Lung (tissue), 16 donors: Measurements from ENCODE around the gene AUNIP. TPM values are rescaled to one million over a fixed set of nuclear protein-coding genes. Genes with fewer than 3 reads are reported as not detected.

ENCODE experiments used
- ATAC-seq: fragments of 200-7000 bp; cut with Tn5 transposase; one replicate; pipeline ENCODE4 v1.9.1; 2020; ENCODE audit warnings: moderate number of reproducible peaks; ENCODE audit not compliant: insufficient read depth, low FRiP score
- DNase-seq, 3 donors: peaks; one replicate each; pipeline ENCODE4 v3.0.0-alpha.2; 2013 to 2017
- H3K27ac ChIP-seq, 2 donors: one replicate each; pipeline ENCODE4 v1.5.1; 2013; ENCODE audit warnings: mild to moderate bottlenecking in 2 of 2, moderate library complexity in 2 of 2, control low read depth in 1 of 2, inconsistent platforms in 1 of 2, low read depth in 1 of 2, low read length in 1 of 2
- H3K27me3 ChIP-seq, 3 donors: one replicate each; pipeline ENCODE4 v1.5.1; 2013; ENCODE audit warnings: low read length in 2 of 3; ENCODE audit not compliant: control insufficient read depth in 3 of 3, insufficient read depth in 3 of 3
- H3K36me3 ChIP-seq, 4 donors: one replicate each; pipeline ENCODE4 v1.5.1; 2013; ENCODE audit warnings: low read length in 4 of 4, mild to moderate bottlenecking in 1 of 4, moderate library complexity in 1 of 4; ENCODE audit not compliant: control insufficient read depth in 4 of 4, insufficient read depth in 4 of 4
- H3K4me1 ChIP-seq, 5 donors: one replicate each; pipeline ENCODE4 v1.5.1; 2013; ENCODE audit warnings: low read length in 5 of 5, mild to moderate bottlenecking in 2 of 5, moderate library complexity in 1 of 5; ENCODE audit not compliant: control insufficient read depth in 5 of 5, insufficient read depth in 5 of 5
- H3K4me3 ChIP-seq: one replicate; pipeline ENCODE4 v1.5.1; 2013; ENCODE audit warnings: mild to moderate bottlenecking, control low read depth, moderate library complexity
- H3K9ac ChIP-seq, 2 donors: one replicate each; pipeline ENCODE4 v1.5.1; 2013; ENCODE audit warnings: low read length in 2 of 2, control low read depth in 1 of 2; ENCODE audit not compliant: insufficient read depth in 1 of 2
- H3K9me3 ChIP-seq, 4 donors: one replicate each; pipeline ENCODE4 v1.5.1; 2013; ENCODE audit warnings: low read length in 3 of 4, mild to moderate bottlenecking in 1 of 4, moderate library complexity in 1 of 4; ENCODE audit not compliant: control insufficient read depth in 4 of 4, insufficient read depth in 3 of 4
- WGBS, 2 donors: extraction: QIAGEN DNeasy Blood & Tissue Kit; methylation state at CpG; one replicate each; pipeline ENCODE4 v1.1.7; 2013; 5-methylcytosine and 5-hydroxymethylcytosine counted together
- long read RNA-seq, 5 donors: transcript quantifications; one replicate each; lab custom pipeline, GENCODE V29; 2026
- polyA plus RNA-seq, 2 donors: library from polyadenylated mRNA; stranded (reverse); fragments of 200-250 nt; gene quantifications; one replicate each; pipeline ENCODE4 v1.2.1, GENCODE V29; 2013
- total RNA-seq, 2 donors: library from RNA; depleted of rRNA in 1 of 2; stranded (reverse); fragments of >200 nt in 1 of 2; gene quantifications; one replicate each; pipeline ENCODE4 v1.2.1, GENCODE V29; 2014 to 2021
- TF ChIP-seq, protein P1 (sequence below): IDR thresholded peaks from 2 replicates; pipeline ENCODE4 v1.5.1; 2012; ENCODE audit warnings: mild to moderate bottlenecking; ENCODE audit errors: control extremely low read depth, extremely low read depth
- donor health status: control.
- donor health status: control.
- donor health status: Bipolar disorder and iron deficiency.
- donor health status: healthy.
- donor health status: DM: yes; HTN: yes; CAD: no.

AUNIP gene
- total RNA-seq (1 to 10 TPM in 1 of 2 donors, under 1 TPM in 1; 0.21 to 1.1 TPM), polyA plus RNA-seq (under 1 TPM; 0.26 to 0.31 TPM)
- long read RNA-seq, donor 1, partial matches to known transcripts: 0 of 1 reads
- long read RNA-seq, donor 1, other reads (novel, unspliced or antisense): 0 of 1 reads
- long read RNA-seq, donor 2, partial matches to known transcripts: 0 of 1 reads
- long read RNA-seq, donor 2, other reads (novel, unspliced or antisense): 0 of 1 reads
- long read RNA-seq, donor 3: 0 reads
- long read RNA-seq, donor 4: 0 reads
- long read RNA-seq, donor 5: 0 reads

DNA sequence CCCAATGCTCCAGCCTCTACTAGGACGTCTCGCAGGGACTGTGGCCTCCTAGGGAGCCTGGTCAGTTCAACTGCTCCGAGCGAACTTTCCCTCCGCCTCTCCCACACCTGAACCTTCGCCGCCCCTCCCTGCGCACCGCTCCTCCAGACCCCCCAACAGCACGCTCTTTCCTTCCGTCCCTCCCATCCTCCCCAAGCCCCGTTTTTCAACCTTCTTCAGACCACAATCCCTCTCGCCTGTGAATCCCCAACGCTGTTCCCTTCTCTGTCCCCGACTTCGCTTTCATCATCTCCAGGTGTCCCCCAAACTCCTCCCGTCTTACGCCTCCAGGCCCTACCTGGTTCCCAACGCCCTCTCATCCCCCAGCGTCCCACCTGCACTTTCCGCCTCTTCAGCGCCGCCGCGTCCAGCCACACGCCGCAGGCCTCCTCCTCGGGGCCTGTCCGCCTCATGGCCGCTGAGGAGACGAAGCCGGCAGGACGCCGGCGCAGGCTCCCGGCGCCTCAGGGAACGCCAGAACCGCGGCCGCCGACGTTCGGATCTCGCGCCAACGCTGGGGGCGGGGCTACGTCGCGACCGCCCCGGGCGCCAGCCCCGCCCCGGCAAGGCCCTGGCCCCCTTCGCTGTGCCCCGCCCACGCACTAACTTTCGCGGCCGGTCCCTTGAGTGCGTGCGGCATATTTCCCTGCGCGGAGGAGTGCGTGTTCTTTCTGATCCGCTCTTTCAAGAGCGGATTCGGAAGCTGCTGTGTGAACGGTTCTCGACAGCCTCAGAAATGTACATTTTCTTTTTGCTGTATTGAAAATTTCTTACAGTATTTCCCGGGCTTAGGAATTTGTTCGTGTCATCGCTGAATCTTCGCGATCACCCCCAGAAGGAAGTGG is at the start of gene AUNIP:
AUNIP (minus strand) TSS at position 552 of the 884 bp plus-strand sequence; CDS start at position 452, 100 bp downstream.
- peaks cover 0 to 10% (median 4%) of the 10 kb centered on the region in 4 donors for H3K36me3 ChIP-seq
- no peaks in the 10 kb centered on the region for H3K9me3 ChIP-seq
- no peaks in the 10 kb centered on the region for H3K27me3 ChIP-seq
- peak within 1 kb of the TSS; percentile 37 for H3K4me3 ChIP-seq
- H3K27ac ChIP-seq: peak within 1 kb of the TSS; percentile 52 to 74
- TF ChIP-seq, protein P1, sequence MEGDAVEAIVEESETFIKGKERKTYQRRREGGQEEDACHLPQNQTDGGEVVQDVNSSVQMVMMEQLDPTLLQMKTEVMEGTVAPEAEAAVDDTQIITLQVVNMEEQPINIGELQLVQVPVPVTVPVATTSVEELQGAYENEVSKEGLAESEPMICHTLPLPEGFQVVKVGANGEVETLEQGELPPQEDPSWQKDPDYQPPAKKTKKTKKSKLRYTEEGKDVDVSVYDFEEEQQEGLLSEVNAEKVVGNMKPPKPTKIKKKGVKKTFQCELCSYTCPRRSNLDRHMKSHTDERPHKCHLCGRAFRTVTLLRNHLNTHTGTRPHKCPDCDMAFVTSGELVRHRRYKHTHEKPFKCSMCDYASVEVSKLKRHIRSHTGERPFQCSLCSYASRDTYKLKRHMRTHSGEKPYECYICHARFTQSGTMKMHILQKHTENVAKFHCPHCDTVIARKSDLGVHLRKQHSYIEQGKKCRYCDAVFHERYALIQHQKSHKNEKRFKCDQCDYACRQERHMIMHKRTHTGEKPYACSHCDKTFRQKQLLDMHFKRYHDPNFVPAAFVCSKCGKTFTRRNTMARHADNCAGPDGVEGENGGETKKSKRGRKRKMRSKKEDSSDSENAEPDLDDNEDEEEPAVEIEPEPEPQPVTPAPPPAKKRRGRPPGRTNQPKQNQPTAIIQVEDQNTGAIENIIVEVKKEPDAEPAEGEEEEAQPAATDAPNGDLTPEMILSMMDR: no peak
- ATAC-seq (peak; percentile 94), DNase-seq (peak; percentile 90 to 92 (median 90))
- peaks cover 0 to 8% (median 3%) of the 10 kb centered on the region in 5 donors for H3K4me1 ChIP-seq
- WGBS, 2 donors: 1 to 2% methylated on average over 68 to 77 of the region's 77 CpGs
- H3K9ac ChIP-seq: peak within 1 kb of the TSS; percentile 46 to 87

- no peaks in the 10 kb centered on the region for H3K27me3 ChIP-seq
- DNase-seq (no peak), ATAC-seq (no peak)
- 56 to 83% methylated on average over 10 of the region's 10 CpGs for WGBS, 2 donors
- TF ChIP-seq, protein P1: no peak
- no peaks in the 10 kb centered on the region for H3K36me3 ChIP-seq
- no peak overlapping the region for H3K4me3 ChIP-seq
- no peak overlapping the region for H3K27ac ChIP-seq
- no peak overlapping the region for H3K9ac ChIP-seq
- no peaks in the 10 kb centered on the region for H3K9me3 ChIP-seq
- peaks cover 0 to 15% (median 3%) of the 10 kb centered on the region in 5 donors for H3K4me1 ChIP-seq
Measured at GRCh38 chr1:25909040-25909439, 49.8 kb upstream of the AUNIP start.

DNA sequence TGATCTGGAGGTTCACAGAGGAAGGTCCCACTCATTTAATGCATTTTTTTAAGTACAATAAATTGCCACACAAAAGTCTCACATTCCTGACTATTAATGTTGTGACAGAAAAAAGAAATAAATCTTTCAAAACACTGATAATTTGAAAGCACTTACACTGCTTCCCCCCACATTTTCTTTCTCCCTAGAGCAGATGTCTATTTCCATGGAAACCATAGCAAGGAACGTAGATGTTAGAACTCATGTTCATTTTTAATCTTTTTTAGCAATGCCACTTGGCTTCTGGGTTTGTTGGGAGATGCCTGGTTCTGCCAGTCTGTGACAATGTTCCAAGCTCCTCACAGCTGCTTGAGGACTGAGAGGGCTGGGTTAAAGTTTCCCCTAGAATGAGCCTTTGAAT is 48.9 kb upstream of the AUNIP start:
- no peak for ATAC-seq
- Histone ChIP-seq H3K4me3 (no peak overlapping the region), H3K27me3 (no peaks in the 10 kb centered on the region), H3K9ac (no peak overlapping the region), H3K36me3 (peaks cover 0 to 3% (median 2%) of the 10 kb centered on the region in 4 donors), H3K27ac (no peak overlapping the region), H3K9me3 (no peaks in the 10 kb centered on the region), H3K4me1 (peaks cover 0 to 24% (median 3%) of the 10 kb centered on the region in 5 donors)
- TF ChIP-seq, protein P1: no peak
- DNase-seq: no peak
- 83 to 88% methylated on average over 1 of the region's 1 CpG for WGBS, 2 donors
